ENCODE measurements around the gene ZNF546.
"Not testable (repeated sequence)": the region's sequence is repeated elsewhere in the genome, so short reads cannot be mapped to it uniquely, and the experiment has no call there.

Gene ZNF546

DNA sequence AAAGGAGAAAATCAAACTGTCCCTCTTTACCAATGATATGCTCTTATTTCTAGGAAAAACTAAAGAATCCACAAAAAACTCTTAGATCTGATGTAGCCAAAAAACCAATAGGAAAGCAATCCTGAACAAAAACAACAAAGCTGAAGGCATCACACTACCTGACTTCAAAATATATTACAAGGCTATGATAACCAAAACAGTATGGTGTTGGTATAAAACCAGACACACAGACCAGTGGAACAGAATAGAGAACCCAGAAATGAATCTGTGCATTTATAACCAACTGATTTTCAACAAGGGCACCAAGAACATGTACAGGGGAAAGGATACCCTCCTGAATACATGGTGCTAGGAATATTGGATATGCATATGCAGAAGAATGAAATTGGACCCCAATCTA lies 9.7 kb upstream of the ZNF546 start:
- DNase-seq: no peak

- DNase-seq: no peak
These were observed 9.3 kb upstream of the ZNF546 start for GRCh38 chr19:39987596-39987995.

GRCh38 chr19:39993605-39994004 lies 3.3 kb upstream of the ZNF546 start:
- DNase-seq: no peak

GRCh38 chr19:39994361-39994760 lies 2.5 kb upstream of the ZNF546 start:
- DNase-seq: no peak

DNA sequence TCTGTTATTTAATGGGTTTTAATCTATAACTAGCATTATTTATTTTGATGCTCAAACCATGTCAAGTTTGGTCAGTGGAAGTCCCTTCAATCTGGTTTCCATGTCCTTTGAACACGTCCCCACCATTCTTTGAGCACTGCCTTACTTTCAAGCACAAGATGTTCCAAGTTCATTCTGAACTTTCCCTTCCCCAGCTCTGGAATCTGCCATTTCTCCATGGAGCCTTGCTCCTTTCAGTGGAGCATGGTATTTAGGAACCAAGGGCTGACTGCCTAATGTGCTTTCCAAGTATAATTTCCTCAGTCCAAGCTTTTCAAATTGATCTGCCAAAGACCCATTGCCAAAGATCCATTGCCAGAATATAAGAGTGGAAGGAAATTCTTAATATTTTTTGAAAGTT lies 1.1 kb upstream of the ZNF546 start:
- no peak for DNase-seq

DNA sequence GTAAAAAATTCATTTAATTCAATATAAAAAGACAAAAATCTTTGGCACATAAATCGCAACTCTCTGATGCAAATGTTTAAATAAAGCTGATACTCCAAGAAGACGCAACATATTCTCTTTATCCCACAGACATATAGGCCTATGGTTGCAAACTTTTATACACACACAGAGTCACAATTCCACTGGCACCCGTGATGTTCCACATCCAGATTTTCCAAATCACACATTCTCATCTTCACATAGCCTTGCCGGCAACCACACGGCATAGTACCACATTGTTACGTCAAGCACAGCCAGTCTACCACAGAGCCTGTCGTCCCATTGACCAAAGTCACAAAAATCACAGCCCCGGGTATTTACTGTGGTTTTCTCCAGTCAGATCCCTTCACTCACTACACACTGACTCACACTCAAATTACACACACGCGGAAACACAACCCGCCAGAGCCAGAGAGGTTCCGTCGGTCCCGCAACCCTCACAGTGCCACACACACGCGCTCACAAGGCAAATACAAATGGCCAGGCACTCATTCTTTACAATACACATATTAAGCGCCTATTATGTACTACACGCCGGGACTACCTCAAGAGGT lies 546 bp upstream of the ZNF546 start:
- DNase-seq: peak in 1 of 2 experiments; percentile 38

DNA sequence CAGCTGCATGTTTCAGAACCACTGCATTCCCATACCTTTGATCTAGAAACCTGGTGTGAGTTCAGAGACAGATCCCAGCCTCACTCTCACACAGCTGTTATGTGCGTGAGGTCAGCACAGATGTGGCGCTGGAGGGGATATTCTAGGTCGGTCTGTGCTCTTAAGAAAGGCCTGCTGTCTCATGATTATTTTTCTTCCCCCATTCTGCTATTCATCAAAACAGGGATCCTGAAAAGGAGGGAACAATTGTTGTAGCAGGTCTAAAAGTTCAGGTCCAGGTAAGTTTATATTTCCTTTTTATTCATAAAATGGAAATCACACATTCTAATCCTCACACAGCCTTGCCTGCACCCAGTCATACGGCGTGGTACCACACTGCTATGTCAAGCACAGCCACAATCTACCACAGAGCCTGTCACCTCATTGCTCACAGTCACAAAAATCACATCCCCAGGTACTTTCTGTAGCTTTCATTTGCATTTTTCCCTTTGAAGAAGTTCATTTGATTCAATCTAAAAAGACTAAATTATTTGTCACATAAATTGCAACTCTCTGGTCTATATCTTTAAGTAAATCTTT lies 867 bp downstream of the ZNF546 start:
- DNase-seq: no peak

GRCh38 chr19:39998501-39998900 lies 1.6 kb downstream of the ZNF546 start:
- no peak for DNase-seq

- no peak for DNase-seq
These were observed 8.9 kb downstream of the ZNF546 start for GRCh38 chr19:40005691-40006272.

GRCh38 chr19:40006273-40006691 lies 9.4 kb downstream of the ZNF546 start:
- DNase-seq: no peak

GRCh38 chr19:40009674-40010073 lies 12.8 kb downstream of the ZNF546 start:
- no peak for DNase-seq

- DNase-seq: no peak
These were observed 17.1 kb downstream of the ZNF546 start for GRCh38 chr19:40013991-40014390.

- no peak for DNase-seq
These were observed 27.1 kb downstream of the ZNF546 start for GRCh38 chr19:40023969-40024368.

- DNase-seq: no peak
These were observed 29.2 kb downstream of the ZNF546 start for GRCh38 chr19:40025938-40026596.

- DNase-seq: no peak
These were observed 29.7 kb downstream of the ZNF546 start for GRCh38 chr19:40026597-40026970.

- no peak for DNase-seq
These were observed 37.2 kb downstream of the ZNF546 start for GRCh38 chr19:40033989-40034560.

DNA sequence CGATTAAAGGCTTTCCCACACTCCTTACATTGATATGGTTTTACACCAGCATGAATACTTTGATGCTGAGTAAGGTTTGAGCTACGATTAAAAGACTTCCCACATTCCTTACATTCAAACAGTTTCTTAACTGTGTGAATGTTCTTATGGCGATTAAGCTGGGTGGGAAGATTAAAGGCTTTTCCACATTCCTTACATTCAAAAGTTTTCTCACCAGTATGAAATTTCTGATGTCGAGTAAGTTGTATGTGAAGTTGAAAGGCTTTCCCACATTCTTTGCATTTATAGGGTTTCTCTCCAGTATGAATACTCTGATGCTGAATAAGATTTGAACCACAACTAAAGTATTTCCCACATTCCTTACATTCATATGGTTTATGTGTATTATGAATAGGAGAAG lies 39.1 kb downstream of the ZNF546 start:
- DNase-seq: no peak

GRCh38 chr19:40038047-40038446 lies 41.2 kb downstream of the ZNF546 start:
- not testable (repeated sequence) for DNase-seq

DNA sequence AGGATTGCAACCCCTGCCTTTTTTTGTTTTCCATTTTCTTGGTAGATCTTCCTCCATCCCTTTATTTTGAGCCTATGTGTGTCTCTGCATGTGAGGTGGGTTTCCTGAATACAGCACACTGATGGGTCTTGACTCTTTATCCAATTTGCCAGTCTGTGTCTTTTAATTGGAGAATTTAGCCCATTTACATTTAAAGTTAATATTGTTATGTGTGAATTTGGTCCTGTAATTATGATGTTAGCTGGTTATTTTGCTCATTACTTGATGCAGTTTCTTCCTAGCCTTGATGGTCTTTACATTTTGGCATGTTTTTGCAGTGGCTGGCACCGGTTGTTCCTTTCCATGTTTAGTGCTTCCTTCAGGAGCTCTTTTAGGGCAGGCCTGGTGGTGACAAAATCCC lies 44.9 kb downstream of the ZNF546 start:
- not testable (repeated sequence) for DNase-seq

GRCh38 chr19:40053491-40053890 lies 56.6 kb downstream of the ZNF546 start:
- DNase-seq: no peak

GRCh38 chr19:40054632-40055031 lies 57.8 kb downstream of the ZNF546 start:
- DNase-seq: no peak

- DNase-seq: no peak
These were observed 58.2 kb downstream of the ZNF546 start for GRCh38 chr19:40055049-40055448.

DNA sequence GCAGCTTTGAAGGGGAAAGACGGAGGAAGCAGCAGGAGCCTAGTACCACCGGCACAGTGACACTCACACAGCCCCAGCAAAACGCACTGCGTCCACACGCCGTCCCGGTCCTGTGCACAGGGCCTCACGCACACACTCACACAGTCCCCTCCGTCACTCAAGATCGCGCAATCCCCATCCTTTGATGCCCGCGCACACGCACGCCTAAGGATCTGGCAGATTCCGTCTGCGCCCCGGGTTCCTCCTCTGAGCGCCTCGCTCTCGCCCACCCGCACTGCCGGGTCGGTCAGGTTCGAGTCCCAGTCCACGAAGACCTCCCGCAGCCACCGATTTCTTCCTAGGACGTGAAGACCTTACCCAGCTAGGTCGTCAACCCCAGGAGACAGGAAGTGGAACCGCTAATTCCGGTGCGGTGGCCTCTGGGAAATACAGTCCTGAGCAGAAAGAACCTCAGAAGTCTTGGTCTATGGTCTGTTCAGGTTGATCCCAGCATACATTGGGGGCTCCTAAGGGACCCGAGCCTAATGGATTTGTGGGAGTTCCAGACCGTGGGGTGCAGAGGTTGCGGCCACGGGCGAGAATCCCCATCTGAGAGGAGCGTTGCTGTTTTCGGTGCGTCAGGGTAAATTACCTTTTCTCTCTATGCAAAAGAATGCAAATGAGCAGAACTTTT lies 59.1 kb downstream of the ZNF546 start, which contains the start of gene ZNF780B:
TSS of gene ZNF780B (minus strand) at position 400 of the 673 bp plus-strand sequence. CDS start 5,899 bp downstream, outside the sequence.
- peak; percentile 27 to 59 for DNase-seq
